C4-2B (cell line): ENCODE measurements around the gene LIF.

Source experiments
- ZFX ChIP-seq: fragments of 450-650 bp; IDR thresholded peaks from 2 replicates; pipeline ENCODE4 v1.6.1; 2017
- TF ChIP-seq, protein P1 (sequence below): fragments of 450-650 bp; conservative IDR thresholded peaks from 2 replicates; pipeline ENCODE4 v1.5.1; 2017; ENCODE audit warnings: mild to moderate bottlenecking

DNA sequence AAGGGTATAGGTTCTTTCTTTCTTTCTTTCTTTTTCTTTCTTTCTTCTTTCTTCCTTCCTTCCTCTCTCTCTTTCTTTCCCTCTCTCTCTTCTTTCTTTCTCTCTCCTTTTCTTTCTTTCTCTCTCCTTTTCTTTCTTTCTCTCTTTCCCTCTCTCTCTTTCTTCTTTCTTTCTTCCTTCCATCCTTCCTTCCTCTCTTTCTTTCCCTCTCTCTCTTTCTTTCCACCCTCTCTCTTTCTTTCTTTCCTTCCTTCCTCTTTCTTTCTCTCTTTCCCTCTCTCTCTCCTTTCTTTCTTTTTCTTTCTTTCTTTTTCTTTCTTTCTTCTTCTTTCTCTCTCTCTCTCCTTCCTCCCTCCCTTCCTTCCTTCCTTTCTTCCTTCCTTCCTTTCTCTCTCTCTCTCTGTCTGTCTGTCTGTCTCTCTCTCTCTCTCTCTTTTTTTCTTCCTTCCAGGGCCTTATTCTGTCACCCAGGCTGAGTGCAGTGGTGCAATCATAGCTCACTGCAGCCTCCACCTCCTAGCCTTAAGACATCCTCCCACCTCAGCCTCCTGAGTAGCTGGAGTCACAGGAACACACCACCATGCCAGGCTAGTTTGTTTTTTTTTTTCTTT is 26.8 kb downstream of the LIF start:
- TF ChIP-seq, protein P1, sequence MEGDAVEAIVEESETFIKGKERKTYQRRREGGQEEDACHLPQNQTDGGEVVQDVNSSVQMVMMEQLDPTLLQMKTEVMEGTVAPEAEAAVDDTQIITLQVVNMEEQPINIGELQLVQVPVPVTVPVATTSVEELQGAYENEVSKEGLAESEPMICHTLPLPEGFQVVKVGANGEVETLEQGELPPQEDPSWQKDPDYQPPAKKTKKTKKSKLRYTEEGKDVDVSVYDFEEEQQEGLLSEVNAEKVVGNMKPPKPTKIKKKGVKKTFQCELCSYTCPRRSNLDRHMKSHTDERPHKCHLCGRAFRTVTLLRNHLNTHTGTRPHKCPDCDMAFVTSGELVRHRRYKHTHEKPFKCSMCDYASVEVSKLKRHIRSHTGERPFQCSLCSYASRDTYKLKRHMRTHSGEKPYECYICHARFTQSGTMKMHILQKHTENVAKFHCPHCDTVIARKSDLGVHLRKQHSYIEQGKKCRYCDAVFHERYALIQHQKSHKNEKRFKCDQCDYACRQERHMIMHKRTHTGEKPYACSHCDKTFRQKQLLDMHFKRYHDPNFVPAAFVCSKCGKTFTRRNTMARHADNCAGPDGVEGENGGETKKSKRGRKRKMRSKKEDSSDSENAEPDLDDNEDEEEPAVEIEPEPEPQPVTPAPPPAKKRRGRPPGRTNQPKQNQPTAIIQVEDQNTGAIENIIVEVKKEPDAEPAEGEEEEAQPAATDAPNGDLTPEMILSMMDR, result no peak
- no peak for TF ChIP-seq ZFX
